ENCODE data around the gene RNF157.
"Not testable (repeated sequence)": the region's sequence is repeated elsewhere in the genome, so short reads cannot be mapped to it uniquely, and the experiment has no call there.

RNF157 gene

DNA sequence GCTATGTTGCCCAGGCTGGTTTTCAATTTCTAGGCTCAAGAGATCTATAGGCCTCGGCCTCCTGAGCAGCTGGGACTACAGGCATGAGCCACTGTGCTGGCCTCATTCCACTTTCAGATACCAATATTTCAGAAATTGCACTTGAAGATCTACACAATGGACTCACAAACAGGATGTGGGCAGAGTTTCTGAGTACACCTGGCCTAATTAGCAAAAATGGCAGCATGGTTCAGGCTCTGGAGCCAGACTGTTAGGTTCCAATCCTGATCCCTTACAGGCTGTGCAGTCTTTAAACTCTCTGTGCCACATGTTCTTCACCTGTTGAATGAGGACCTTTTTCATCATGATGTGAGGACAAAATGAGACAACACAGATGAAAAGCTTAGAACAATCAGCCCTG lies 32.2 kb downstream of the RNF157 start:
- Histone ChIP-seq H3K4me1 (ENCODE audit: control insufficient read depth, low read depth, low read length) (peaks cover 4% of the 10 kb centered on the region), H3K36me3 (ENCODE audit: control insufficient read depth, low read depth, low read length) (no peaks in the 10 kb centered on the region), H3K27ac (ENCODE audit: low read length) (no peak overlapping the region), H3K9me3 (ENCODE audit: control insufficient read depth, low read depth, low read length) (no peaks in the 10 kb centered on the region), H3K4me3 (ENCODE audit: low read length) (no peak overlapping the region), H3K27me3 (ENCODE audit: control insufficient read depth, insufficient read depth, low read length) (no peaks in the 10 kb centered on the region), H3K9ac (ENCODE audit: low read length) (no peak overlapping the region)

- Histone ChIP-seq H3K27me3 (ENCODE audit: control insufficient read depth, insufficient read depth, low read length) (no peaks in the 10 kb centered on the region), H3K4me1 (ENCODE audit: control insufficient read depth, low read depth, low read length) (no peaks in the 10 kb centered on the region), H3K4me3 (ENCODE audit: low read length) (no peak overlapping the region), H3K36me3 (ENCODE audit: control insufficient read depth, low read depth, low read length) (no peaks in the 10 kb centered on the region), H3K9me3 (ENCODE audit: control insufficient read depth, low read depth, low read length) (no peaks in the 10 kb centered on the region), H3K27ac (ENCODE audit: low read length) (no peak overlapping the region), H3K9ac (ENCODE audit: low read length) (no peak overlapping the region)
Observed at GRCh38 chr17:76207275-76208059, 32.8 kb downstream of the RNF157 start.

DNA sequence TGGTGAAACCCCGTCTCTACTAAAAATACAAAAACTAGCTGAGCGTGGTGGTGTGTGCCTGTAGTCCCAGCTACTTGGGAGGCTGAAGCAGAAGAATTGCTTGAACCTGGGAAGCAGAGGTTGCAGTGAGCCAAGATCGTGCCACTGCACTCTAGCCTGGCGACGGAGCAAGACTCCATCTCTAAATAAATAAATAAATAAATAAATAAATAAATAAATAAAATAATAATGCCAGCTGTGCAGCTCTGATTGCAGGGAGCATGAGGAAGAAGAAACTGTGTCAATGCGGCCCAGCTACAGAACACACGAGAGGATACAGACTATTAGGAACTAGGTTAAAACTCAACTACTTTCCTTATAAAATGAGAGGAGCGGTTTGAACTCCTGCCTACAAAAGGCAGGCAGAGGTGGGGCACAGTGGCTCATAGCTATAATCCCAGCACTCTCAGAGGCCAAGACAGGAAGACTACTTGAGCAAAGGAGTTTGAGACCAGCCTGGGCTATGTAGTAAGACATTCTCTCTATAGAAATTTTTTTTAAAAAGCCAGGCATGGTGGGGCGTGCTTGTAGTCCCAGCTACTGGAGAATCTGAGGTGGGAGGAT lies 34.6 kb downstream of the RNF157 start:
- not testable (repeated sequence) for H3K27me3 ChIP-seq (ENCODE audit: control insufficient read depth, insufficient read depth, low read length); H3K27ac ChIP-seq (ENCODE audit: low read length); H3K4me3 ChIP-seq (ENCODE audit: low read length)

GRCh38 chr17:76204277-76204676 lies 36.0 kb downstream of the RNF157 start:
- no peak overlapping the region for H3K27ac ChIP-seq (ENCODE audit: low read length)
- no peaks in the 10 kb centered on the region for H3K27me3 ChIP-seq (ENCODE audit: control insufficient read depth, insufficient read depth, low read length)
- no peaks in the 10 kb centered on the region for H3K4me1 ChIP-seq (ENCODE audit: control insufficient read depth, low read depth, low read length)
- H3K9ac ChIP-seq (ENCODE audit: low read length), result no peak overlapping the region
- no peak overlapping the region for H3K4me3 ChIP-seq (ENCODE audit: low read length)
- no peaks in the 10 kb centered on the region for H3K36me3 ChIP-seq (ENCODE audit: control insufficient read depth, low read depth, low read length)
- H3K9me3 ChIP-seq (ENCODE audit: control insufficient read depth, low read depth, low read length), result no peaks in the 10 kb centered on the region

More for the DNA sequence above, 34.6 kb downstream of the RNF157 start:
- not testable (repeated sequence) for H3K36me3 ChIP-seq (ENCODE audit: control insufficient read depth, low read depth, low read length); H3K9me3 ChIP-seq (ENCODE audit: control insufficient read depth, low read depth, low read length); H3K4me1 ChIP-seq (ENCODE audit: control insufficient read depth, low read depth, low read length); H3K9ac ChIP-seq (ENCODE audit: low read length)

DNA sequence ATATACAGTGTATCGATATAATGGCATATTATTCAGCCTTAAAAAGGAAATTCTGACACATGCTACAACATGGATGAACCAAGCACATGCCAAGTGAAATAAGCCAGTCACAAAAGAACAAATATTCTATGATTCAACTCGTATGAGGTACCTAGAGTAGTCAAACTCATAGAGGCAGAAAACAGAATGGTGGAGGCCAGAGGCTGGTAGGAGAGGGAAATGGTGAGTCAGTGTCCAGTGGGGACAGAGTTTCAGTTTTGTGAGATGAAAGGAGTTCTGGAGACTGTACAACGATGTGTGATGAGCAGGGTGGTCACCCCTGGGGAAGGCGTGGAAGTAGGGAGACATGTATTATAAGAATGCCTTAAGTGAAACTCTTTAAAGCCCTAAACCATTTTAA lies 39.9 kb downstream of the RNF157 start:
- Histone ChIP-seq H3K36me3 (ENCODE audit: control insufficient read depth, low read depth, low read length) (no peaks in the 10 kb centered on the region), H3K27me3 (ENCODE audit: control insufficient read depth, insufficient read depth, low read length) (no peaks in the 10 kb centered on the region), H3K27ac (ENCODE audit: low read length) (no peak overlapping the region), H3K4me3 (ENCODE audit: low read length) (no peak overlapping the region), H3K9ac (ENCODE audit: low read length) (no peak overlapping the region), H3K4me1 (ENCODE audit: control insufficient read depth, low read depth, low read length) (no peaks in the 10 kb centered on the region), H3K9me3 (ENCODE audit: control insufficient read depth, low read depth, low read length) (no peaks in the 10 kb centered on the region)

DNA sequence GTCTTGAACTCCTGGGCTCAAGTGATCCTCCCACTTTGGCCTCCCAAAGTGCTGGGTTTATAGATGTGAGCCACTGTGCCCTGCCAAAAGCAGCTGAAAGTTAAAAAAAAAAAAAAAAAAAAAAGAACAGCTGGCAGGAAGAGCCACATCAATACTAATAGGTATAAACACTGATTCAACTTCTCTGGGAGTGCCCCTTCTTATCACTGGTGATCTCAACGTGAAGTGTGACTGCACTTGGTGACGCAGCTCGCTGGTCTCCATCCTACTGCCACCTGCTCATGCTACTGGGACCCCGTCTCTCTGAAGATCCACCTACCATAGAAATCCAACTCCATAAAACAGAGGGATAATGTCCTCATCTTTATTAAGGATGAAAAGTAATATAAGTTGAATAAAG lies 40.8 kb downstream of the RNF157 start:
- Histone ChIP-seq H3K27ac (ENCODE audit: low read length) (no peak overlapping the region), H3K36me3 (ENCODE audit: control insufficient read depth, low read depth, low read length) (no peaks in the 10 kb centered on the region), H3K9ac (ENCODE audit: low read length) (no peak overlapping the region), H3K4me1 (ENCODE audit: control insufficient read depth, low read depth, low read length) (no peaks in the 10 kb centered on the region), H3K9me3 (ENCODE audit: control insufficient read depth, low read depth, low read length) (no peaks in the 10 kb centered on the region), H3K4me3 (ENCODE audit: low read length) (no peak overlapping the region), H3K27me3 (ENCODE audit: control insufficient read depth, insufficient read depth, low read length) (no peaks in the 10 kb centered on the region)

DNA sequence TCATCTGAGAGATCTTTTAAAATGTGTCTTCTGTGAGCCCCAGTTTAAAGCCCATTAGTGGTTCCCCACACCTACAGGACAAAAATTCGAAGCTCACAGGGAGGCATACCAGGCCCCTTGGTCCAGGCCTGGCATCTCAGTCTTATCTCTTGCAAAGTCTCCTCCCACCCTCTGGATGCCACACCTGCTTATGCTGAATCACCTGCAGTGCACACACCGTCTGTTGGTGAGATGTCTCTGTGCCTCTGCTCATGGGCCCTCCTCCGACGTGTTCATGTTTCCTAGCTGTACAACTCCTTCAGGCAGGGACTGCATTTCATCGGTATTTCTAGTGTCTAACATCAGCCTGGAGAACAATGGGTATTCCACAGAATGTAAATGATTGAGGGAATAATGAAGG lies 41.6 kb downstream of the RNF157 start:
- Histone ChIP-seq H3K4me3 (ENCODE audit: low read length) (no peak overlapping the region), H3K4me1 (ENCODE audit: control insufficient read depth, low read depth, low read length) (no peaks in the 10 kb centered on the region), H3K27me3 (ENCODE audit: control insufficient read depth, insufficient read depth, low read length) (no peaks in the 10 kb centered on the region), H3K36me3 (ENCODE audit: control insufficient read depth, low read depth, low read length) (no peaks in the 10 kb centered on the region), H3K27ac (ENCODE audit: low read length) (no peak overlapping the region), H3K9ac (ENCODE audit: low read length) (no peak overlapping the region), H3K9me3 (ENCODE audit: control insufficient read depth, low read depth, low read length) (no peaks in the 10 kb centered on the region)

GRCh38 chr17:76197911-76198310 lies 42.4 kb downstream of the RNF157 start:
- H3K27ac ChIP-seq (ENCODE audit: low read length), result no peak overlapping the region
- H3K4me1 ChIP-seq (ENCODE audit: control insufficient read depth, low read depth, low read length), result no peaks in the 10 kb centered on the region
- H3K9ac ChIP-seq (ENCODE audit: low read length), result no peak overlapping the region
- no peaks in the 10 kb centered on the region for H3K27me3 ChIP-seq (ENCODE audit: control insufficient read depth, insufficient read depth, low read length)
- H3K9me3 ChIP-seq (ENCODE audit: control insufficient read depth, low read depth, low read length), result no peaks in the 10 kb centered on the region
- no peaks in the 10 kb centered on the region for H3K36me3 ChIP-seq (ENCODE audit: control insufficient read depth, low read depth, low read length)
- H3K4me3 ChIP-seq (ENCODE audit: low read length), result no peak overlapping the region

- Histone ChIP-seq H3K9me3 (ENCODE audit: control insufficient read depth, low read depth, low read length) (no peaks in the 10 kb centered on the region), H3K9ac (ENCODE audit: low read length) (no peak overlapping the region), H3K4me1 (ENCODE audit: control insufficient read depth, low read depth, low read length) (peaks cover 10% of the 10 kb centered on the region), H3K27ac (ENCODE audit: low read length) (no peak overlapping the region), H3K36me3 (ENCODE audit: control insufficient read depth, low read depth, low read length) (no peaks in the 10 kb centered on the region), H3K4me3 (ENCODE audit: low read length) (no peak overlapping the region), H3K27me3 (ENCODE audit: control insufficient read depth, insufficient read depth, low read length) (no peaks in the 10 kb centered on the region)
Observed at GRCh38 chr17:76196675-76197074, 43.6 kb downstream of the RNF157 start.

DNA sequence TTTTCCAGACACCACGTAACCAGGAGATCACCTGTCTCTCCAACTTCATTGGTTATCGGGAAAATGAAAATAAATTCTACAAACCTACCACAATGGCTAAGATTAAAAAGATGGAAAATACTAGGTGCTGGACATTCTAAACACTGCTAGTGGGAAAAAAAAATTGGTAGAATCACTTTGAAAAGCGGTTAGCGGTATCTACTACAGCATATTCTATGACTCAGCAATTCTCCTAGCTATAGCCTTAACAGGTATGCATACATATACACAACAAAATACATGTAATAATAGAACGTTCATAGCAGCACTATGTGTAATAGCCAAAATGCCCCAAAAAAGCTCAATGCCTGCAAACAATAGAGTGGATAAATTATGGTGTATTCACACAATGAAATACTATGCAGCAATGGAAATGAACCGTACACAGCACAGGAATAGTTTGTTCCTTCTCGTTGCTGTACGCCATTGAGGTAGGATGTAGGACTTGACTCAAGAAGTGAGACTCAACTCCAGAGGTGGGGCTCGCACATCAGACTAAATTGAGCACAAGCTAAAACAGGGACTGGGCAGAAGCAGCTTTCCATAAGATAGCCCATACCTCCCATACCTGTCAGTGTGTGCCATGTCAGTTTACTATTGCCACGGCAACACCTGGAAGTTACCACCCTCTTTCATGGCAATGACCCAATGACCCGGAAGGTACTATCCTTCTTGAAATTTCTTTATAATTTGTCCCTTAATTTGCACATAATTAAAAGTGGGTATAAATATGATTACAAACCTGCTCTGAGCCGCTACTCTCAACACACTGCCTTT lies 44.8 kb downstream of the RNF157 start:
- no peaks in the 10 kb centered on the region for H3K36me3 ChIP-seq (ENCODE audit: control insufficient read depth, low read depth, low read length)
- no peak overlapping the region for H3K9ac ChIP-seq (ENCODE audit: low read length)
- H3K27me3 ChIP-seq (ENCODE audit: control insufficient read depth, insufficient read depth, low read length), result no peaks in the 10 kb centered on the region
- H3K27ac ChIP-seq (ENCODE audit: low read length), result no peak overlapping the region
- H3K9me3 ChIP-seq (ENCODE audit: control insufficient read depth, low read depth, low read length), result no peaks in the 10 kb centered on the region
- no peak overlapping the region for H3K4me3 ChIP-seq (ENCODE audit: low read length)
- H3K4me1 ChIP-seq (ENCODE audit: control insufficient read depth, low read depth, low read length), result peaks cover 10% of the 10 kb centered on the region

- Histone ChIP-seq H3K27ac (ENCODE audit: low read length) (no peak overlapping the region), H3K4me1 (ENCODE audit: control insufficient read depth, low read depth, low read length) (peaks cover 10% of the 10 kb centered on the region), H3K4me3 (ENCODE audit: low read length) (no peak overlapping the region)
Observed at GRCh38 chr17:76193591-76193990, 46.7 kb downstream of the RNF157 start.

More at GRCh38 chr17:76193591-76193990, 46.7 kb downstream of the RNF157 start:
- Histone ChIP-seq H3K9ac (ENCODE audit: low read length) (no peak overlapping the region), H3K9me3 (ENCODE audit: control insufficient read depth, low read depth, low read length) (no peaks in the 10 kb centered on the region), H3K36me3 (ENCODE audit: control insufficient read depth, low read depth, low read length) (no peaks in the 10 kb centered on the region), H3K27me3 (ENCODE audit: control insufficient read depth, insufficient read depth, low read length) (no peaks in the 10 kb centered on the region)
